ENCODE measurements around the gene USP24.

The USP24 gene

GRCh38 chr1:55144886-55145285 is 70.3 kb downstream of the USP24 start:
- no peaks in the 10 kb centered on the region for H3K9me3 Mint-ChIP-seq
- peaks cover 13% of the 10 kb centered on the region for H3K4me1 Mint-ChIP-seq (ENCODE audit: low read depth)
- no peaks in the 10 kb centered on the region for H3K27me3 Mint-ChIP-seq
- H3K27ac Mint-ChIP-seq: no peak overlapping the region
- no peak overlapping the region for H3K4me3 Mint-ChIP-seq
- H3K36me3 Mint-ChIP-seq (ENCODE audit: low read depth): peaks cover 56% of the 10 kb centered on the region

DNA sequence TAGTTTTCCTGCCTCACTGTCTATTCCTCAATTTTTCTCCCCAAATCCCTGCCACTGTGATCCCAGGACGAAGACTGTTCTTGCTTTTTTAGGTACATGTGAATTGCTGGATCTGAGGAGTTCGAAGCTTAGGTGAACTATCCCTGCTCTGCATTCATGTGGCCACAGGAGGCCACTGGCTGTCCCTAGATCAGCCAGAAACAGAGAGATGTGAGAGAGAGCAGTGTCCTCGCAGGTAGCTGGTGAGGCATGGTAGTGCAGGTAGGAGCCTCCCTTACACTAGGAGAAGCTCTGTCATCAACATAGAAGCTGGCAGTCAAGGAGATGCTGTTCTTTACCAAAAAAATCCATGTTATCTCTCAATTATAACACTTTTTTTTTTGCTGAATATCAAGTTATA is 71.5 kb downstream of the USP24 start:
- Mint-ChIP-seq H3K4me1 (ENCODE audit: low read depth) (peaks cover 19% of the 10 kb centered on the region), H3K27ac (peak overlapping the region; percentile 34), H3K9me3 (no peaks in the 10 kb centered on the region), H3K4me3 (no peak overlapping the region), H3K27me3 (no peaks in the 10 kb centered on the region), H3K36me3 (ENCODE audit: low read depth) (peaks cover 64% of the 10 kb centered on the region)

GRCh38 chr1:55141295-55141893 is 73.8 kb downstream of the USP24 start:
- Mint-ChIP-seq H3K27me3 (no peaks in the 10 kb centered on the region), H3K27ac (peak overlapping the region; percentile 59), H3K4me3 (no peak overlapping the region), H3K36me3 (ENCODE audit: low read depth) (peaks cover 47% of the 10 kb centered on the region), H3K4me1 (ENCODE audit: low read depth) (peaks cover 19% of the 10 kb centered on the region), H3K9me3 (no peaks in the 10 kb centered on the region)

DNA sequence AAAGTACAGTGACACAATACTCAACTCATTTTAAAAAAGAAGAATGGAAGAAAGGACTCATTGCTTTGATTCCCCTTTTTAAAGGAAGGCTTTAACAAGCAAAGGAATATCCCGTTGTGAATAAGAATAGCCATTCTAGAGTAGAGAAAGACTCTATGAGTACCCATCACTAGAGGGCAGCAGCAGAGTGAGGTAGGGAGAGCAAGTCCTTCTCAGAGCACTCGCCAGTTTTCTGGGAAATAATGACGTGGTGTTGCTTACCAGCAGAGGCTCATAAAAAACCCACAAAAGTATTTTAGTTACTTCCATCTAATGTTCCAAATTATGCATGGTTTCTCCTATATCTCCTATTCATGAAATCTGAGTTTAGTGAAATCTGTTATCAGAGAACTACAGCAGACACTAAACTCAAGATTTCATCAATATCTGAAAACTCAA is 74.6 kb downstream of the USP24 start:
- H3K4me3 Mint-ChIP-seq: no peak overlapping the region
- peaks cover 19% of the 10 kb centered on the region for H3K4me1 Mint-ChIP-seq (ENCODE audit: low read depth)
- H3K27ac Mint-ChIP-seq: peak overlapping the region; percentile 54
- H3K27me3 Mint-ChIP-seq: no peaks in the 10 kb centered on the region
- H3K9me3 Mint-ChIP-seq: no peaks in the 10 kb centered on the region
- H3K36me3 Mint-ChIP-seq (ENCODE audit: low read depth): peaks cover 39% of the 10 kb centered on the region

- Mint-ChIP-seq H3K27ac (no peak overlapping the region), H3K27me3 (no peaks in the 10 kb centered on the region), H3K4me3 (no peak overlapping the region), H3K9me3 (no peaks in the 10 kb centered on the region), H3K36me3 (ENCODE audit: low read depth) (peaks cover 34% of the 10 kb centered on the region), H3K4me1 (ENCODE audit: low read depth) (peaks cover 19% of the 10 kb centered on the region)
Observed at GRCh38 chr1:55140137-55140536, 75.0 kb downstream of the USP24 start.

DNA sequence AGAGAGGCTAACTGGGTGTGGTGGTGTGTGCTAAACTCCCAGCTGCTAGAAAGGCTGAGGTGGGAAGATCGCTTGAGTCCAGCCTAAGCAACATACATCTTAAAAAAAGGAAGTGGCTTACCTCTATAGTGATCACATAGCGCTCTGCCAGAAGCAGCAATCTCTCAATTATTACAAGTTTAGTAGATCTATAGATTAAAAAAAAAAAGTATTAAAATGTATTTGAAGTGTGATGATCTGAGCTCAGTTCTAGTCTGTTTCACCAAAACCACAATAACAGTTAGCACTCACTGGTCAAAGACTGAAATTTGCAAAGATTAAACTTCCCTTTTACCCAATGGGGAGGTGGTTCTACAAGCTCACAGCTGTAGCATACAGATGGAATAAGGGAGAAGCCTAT is 76.3 kb downstream of the USP24 start:
- H3K9me3 Mint-ChIP-seq: no peaks in the 10 kb centered on the region
- H3K4me1 Mint-ChIP-seq (ENCODE audit: low read depth): peaks cover 19% of the 10 kb centered on the region
- no peak overlapping the region for H3K4me3 Mint-ChIP-seq
- no peaks in the 10 kb centered on the region for H3K27me3 Mint-ChIP-seq
- H3K27ac Mint-ChIP-seq: peak overlapping the region; percentile 23
- H3K36me3 Mint-ChIP-seq (ENCODE audit: low read depth): peaks cover 32% of the 10 kb centered on the region

GRCh38 chr1:55134152-55134808 is 80.9 kb downstream of the USP24 start:
- Mint-ChIP-seq H3K36me3 (ENCODE audit: low read depth) (peaks cover 49% of the 10 kb centered on the region), H3K4me1 (ENCODE audit: low read depth) (peaks cover 22% of the 10 kb centered on the region), H3K27ac (no peak overlapping the region)

GRCh38 chr1:55131801-55132200 is 83.4 kb downstream of the USP24 start:
- H3K4me3 Mint-ChIP-seq: no peak overlapping the region
- peaks cover 38% of the 10 kb centered on the region for H3K4me1 Mint-ChIP-seq (ENCODE audit: low read depth)
- no peak overlapping the region for H3K27ac Mint-ChIP-seq
- peaks cover 4% of the 10 kb centered on the region for H3K9me3 Mint-ChIP-seq
- H3K27me3 Mint-ChIP-seq: no peaks in the 10 kb centered on the region
- peaks cover 64% of the 10 kb centered on the region for H3K36me3 Mint-ChIP-seq (ENCODE audit: low read depth)

More at GRCh38 chr1:55134152-55134808, 80.9 kb downstream of the USP24 start:
- Mint-ChIP-seq H3K9me3 (no peaks in the 10 kb centered on the region), H3K27me3 (no peaks in the 10 kb centered on the region), H3K4me3 (no peak overlapping the region)

- H3K4me3 Mint-ChIP-seq: no peak overlapping the region
- no peak overlapping the region for H3K27ac Mint-ChIP-seq
- peaks cover 4% of the 10 kb centered on the region for H3K9me3 Mint-ChIP-seq
- H3K36me3 Mint-ChIP-seq (ENCODE audit: low read depth): peaks cover 69% of the 10 kb centered on the region
- H3K4me1 Mint-ChIP-seq (ENCODE audit: low read depth): peaks cover 44% of the 10 kb centered on the region
- H3K27me3 Mint-ChIP-seq: no peaks in the 10 kb centered on the region
Observed at GRCh38 chr1:55131218-55131617, 83.9 kb downstream of the USP24 start.

GRCh38 chr1:55129194-55129728 is 85.9 kb downstream of the USP24 start:
- peaks cover 89% of the 10 kb centered on the region for H3K36me3 Mint-ChIP-seq (ENCODE audit: low read depth)
- no peaks in the 10 kb centered on the region for H3K27me3 Mint-ChIP-seq
- H3K27ac Mint-ChIP-seq: peak overlapping the region; percentile 90
- H3K9me3 Mint-ChIP-seq: peaks cover 4% of the 10 kb centered on the region
- peaks cover 48% of the 10 kb centered on the region for H3K4me1 Mint-ChIP-seq (ENCODE audit: low read depth)
- H3K4me3 Mint-ChIP-seq: no peak overlapping the region

GRCh38 chr1:55128418-55128995 is 86.7 kb downstream of the USP24 start:
- Mint-ChIP-seq H3K36me3 (ENCODE audit: low read depth) (peaks cover 89% of the 10 kb centered on the region), H3K4me1 (ENCODE audit: low read depth) (peaks cover 48% of the 10 kb centered on the region), H3K27ac (peak overlapping the region; percentile 90), H3K9me3 (peaks cover 4% of the 10 kb centered on the region), H3K27me3 (no peaks in the 10 kb centered on the region), H3K4me3 (peak overlapping the region; percentile 54)

- Mint-ChIP-seq H3K4me3 (peak overlapping the region; percentile 54), H3K36me3 (ENCODE audit: low read depth) (peaks cover 91% of the 10 kb centered on the region), H3K4me1 (ENCODE audit: low read depth) (peaks cover 48% of the 10 kb centered on the region), H3K9me3 (peaks cover 4% of the 10 kb centered on the region), H3K27ac (peak overlapping the region; percentile 90), H3K27me3 (no peaks in the 10 kb centered on the region)
Observed at GRCh38 chr1:55127827-55128343, 87.3 kb downstream of the USP24 start.

GRCh38 chr1:55124470-55124869 is 90.7 kb downstream of the USP24 start:
- no peak overlapping the region for H3K4me3 Mint-ChIP-seq
- peak overlapping the region; percentile 43 for H3K27ac Mint-ChIP-seq
- H3K27me3 Mint-ChIP-seq: no peaks in the 10 kb centered on the region
- H3K36me3 Mint-ChIP-seq (ENCODE audit: low read depth): peaks cover 94% of the 10 kb centered on the region
- H3K4me1 Mint-ChIP-seq (ENCODE audit: low read depth): peaks cover 32% of the 10 kb centered on the region
- peaks cover 4% of the 10 kb centered on the region for H3K9me3 Mint-ChIP-seq

- H3K27me3 Mint-ChIP-seq: no peaks in the 10 kb centered on the region
- H3K36me3 Mint-ChIP-seq (ENCODE audit: low read depth): peaks cover 93% of the 10 kb centered on the region
- no peaks in the 10 kb centered on the region for H3K4me1 Mint-ChIP-seq (ENCODE audit: low read depth)
- H3K27ac Mint-ChIP-seq: no peak overlapping the region
- H3K9me3 Mint-ChIP-seq: no peaks in the 10 kb centered on the region
- H3K4me3 Mint-ChIP-seq: no peak overlapping the region
Observed at GRCh38 chr1:55120538-55120937, 94.6 kb downstream of the USP24 start.
